OCI-LY1 (cell line): ENCODE data around the gene SLIRP.

ENCODE experiments used
- EZH2 ChIP-seq: fragments of 200-600 bp; sonication (generic), shearing (Covaris generic); IDR thresholded peaks from 2 replicates; pipeline ENCODE4 v1.8.0; 2017; ENCODE audit warnings: borderline replicate concordance, mixed run types, mild to moderate bottlenecking, antibody characterized with exemption, low read length, moderate library complexity, mixed read lengths
- TF ChIP-seq, protein P1 (sequence below): fragments of 200-600 bp; sonication (generic), shearing (Covaris generic); IDR thresholded peaks from 2 replicates; pipeline ENCODE4 v1.5.1; 2017; ENCODE audit warnings: mild to moderate bottlenecking, antibody characterized with exemption, low read length, moderate library complexity, mixed read lengths

DNA sequence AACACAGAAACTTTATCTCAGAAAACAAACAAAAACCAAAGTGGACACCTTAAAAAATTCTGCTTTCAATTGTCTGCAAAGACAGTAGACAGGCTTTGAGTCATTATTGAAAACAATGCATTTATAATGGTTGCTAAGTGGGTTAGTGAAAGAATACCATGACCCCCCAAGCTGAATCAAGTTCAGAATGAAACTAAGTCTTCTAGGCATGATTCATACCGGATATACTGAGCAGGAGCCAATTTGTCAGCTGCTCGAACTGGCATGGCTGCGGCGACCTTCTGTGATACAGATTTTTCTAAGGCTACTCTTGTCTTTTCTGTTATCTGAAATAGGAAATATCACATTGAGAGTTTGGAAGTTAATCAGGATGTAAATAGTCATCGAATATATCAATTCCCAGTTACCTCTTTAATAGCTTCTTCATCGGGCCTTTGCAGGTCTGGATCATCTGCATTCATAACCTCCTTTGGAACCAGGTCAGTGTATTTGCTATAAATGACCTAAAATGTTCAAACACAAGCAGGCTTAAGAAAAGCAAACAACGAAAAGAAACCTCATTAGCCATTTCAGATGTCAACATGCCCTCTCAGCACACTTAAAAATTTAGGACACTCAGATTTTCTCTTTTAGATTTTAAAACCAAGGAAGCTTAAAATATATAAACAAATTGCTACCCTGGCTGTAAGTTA lies 30.8 kb downstream of the SLIRP start:
- TF ChIP-seq, protein P1, sequence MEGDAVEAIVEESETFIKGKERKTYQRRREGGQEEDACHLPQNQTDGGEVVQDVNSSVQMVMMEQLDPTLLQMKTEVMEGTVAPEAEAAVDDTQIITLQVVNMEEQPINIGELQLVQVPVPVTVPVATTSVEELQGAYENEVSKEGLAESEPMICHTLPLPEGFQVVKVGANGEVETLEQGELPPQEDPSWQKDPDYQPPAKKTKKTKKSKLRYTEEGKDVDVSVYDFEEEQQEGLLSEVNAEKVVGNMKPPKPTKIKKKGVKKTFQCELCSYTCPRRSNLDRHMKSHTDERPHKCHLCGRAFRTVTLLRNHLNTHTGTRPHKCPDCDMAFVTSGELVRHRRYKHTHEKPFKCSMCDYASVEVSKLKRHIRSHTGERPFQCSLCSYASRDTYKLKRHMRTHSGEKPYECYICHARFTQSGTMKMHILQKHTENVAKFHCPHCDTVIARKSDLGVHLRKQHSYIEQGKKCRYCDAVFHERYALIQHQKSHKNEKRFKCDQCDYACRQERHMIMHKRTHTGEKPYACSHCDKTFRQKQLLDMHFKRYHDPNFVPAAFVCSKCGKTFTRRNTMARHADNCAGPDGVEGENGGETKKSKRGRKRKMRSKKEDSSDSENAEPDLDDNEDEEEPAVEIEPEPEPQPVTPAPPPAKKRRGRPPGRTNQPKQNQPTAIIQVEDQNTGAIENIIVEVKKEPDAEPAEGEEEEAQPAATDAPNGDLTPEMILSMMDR, result no peak
- TF ChIP-seq EZH2, result no peak
